ENCODE data around the gene DOP1A. TPM values are rescaled to one million over a fixed set of nuclear protein-coding genes. Genes with fewer than 3 reads are reported as not detected.

DOP1A gene
- total RNA-seq, 1 experiment from 2014 or later: 20.1 TPM

GRCh38 chr6:83071707-83072106 is 4.2 kb downstream of the DOP1A start:
- no peak for DNase-seq (ENCODE audit: low read depth)

GRCh38 chr6:83072726-83073125 is 5.3 kb downstream of the DOP1A start:
- DNase-seq (ENCODE audit: low read depth): no peak

- no peak for DNase-seq (ENCODE audit: low read depth)
Measured at GRCh38 chr6:83073615-83074014, 6.1 kb downstream of the DOP1A start.

GRCh38 chr6:83083476-83083875 is 16.0 kb downstream of the DOP1A start:
- no peak for DNase-seq (ENCODE audit: low read depth)

- no peak for DNase-seq (ENCODE audit: low read depth)
Measured at GRCh38 chr6:83086751-83087150, 19.3 kb downstream of the DOP1A start.

GRCh38 chr6:83092756-83093399 is 25.4 kb downstream of the DOP1A start:
- DNase-seq (ENCODE audit: low read depth): no peak

GRCh38 chr6:83096791-83097190 is 29.3 kb downstream of the DOP1A start:
- DNase-seq (ENCODE audit: low read depth): no peak

- no peak for DNase-seq (ENCODE audit: low read depth)
Measured at GRCh38 chr6:83097204-83097603, 29.7 kb downstream of the DOP1A start.

GRCh38 chr6:83097675-83098074 is 30.2 kb downstream of the DOP1A start:
- DNase-seq (ENCODE audit: low read depth): no peak

GRCh38 chr6:83098589-83098988 is 31.1 kb downstream of the DOP1A start:
- DNase-seq (ENCODE audit: low read depth): no peak

GRCh38 chr6:83108378-83108777 is 40.9 kb downstream of the DOP1A start:
- DNase-seq (ENCODE audit: low read depth): no peak

GRCh38 chr6:83113258-83113657 is 45.8 kb downstream of the DOP1A start:
- DNase-seq (ENCODE audit: low read depth): no peak

- no peak for DNase-seq (ENCODE audit: low read depth)
Measured at GRCh38 chr6:83114164-83114563, 46.7 kb downstream of the DOP1A start.

GRCh38 chr6:83117802-83118201 is 50.3 kb downstream of the DOP1A start:
- DNase-seq (ENCODE audit: low read depth): no peak

- no peak for DNase-seq (ENCODE audit: low read depth)
Measured at GRCh38 chr6:83119742-83120300, 52.4 kb downstream of the DOP1A start.

GRCh38 chr6:83124553-83124952 is 57.1 kb downstream of the DOP1A start:
- DNase-seq (ENCODE audit: low read depth): no peak

GRCh38 chr6:83125425-83125824 is 58.0 kb downstream of the DOP1A start:
- no peak for DNase-seq (ENCODE audit: low read depth)

GRCh38 chr6:83126223-83126622 is 58.8 kb downstream of the DOP1A start:
- no peak for DNase-seq (ENCODE audit: low read depth)

- DNase-seq (ENCODE audit: low read depth): no peak
Measured at GRCh38 chr6:83126807-83127206, 59.3 kb downstream of the DOP1A start.

GRCh38 chr6:83127258-83127657 is 59.8 kb downstream of the DOP1A start:
- DNase-seq (ENCODE audit: low read depth): no peak

GRCh38 chr6:83127976-83128375 is 60.5 kb downstream of the DOP1A start:
- no peak for DNase-seq (ENCODE audit: low read depth)

GRCh38 chr6:83132121-83132520 is 64.7 kb downstream of the DOP1A start:
- no peak for DNase-seq (ENCODE audit: low read depth)

- no peak for DNase-seq (ENCODE audit: low read depth)
Measured at GRCh38 chr6:83138118-83138722, 70.7 kb downstream of the DOP1A start.

GRCh38 chr6:83138758-83139157 is 71.3 kb downstream of the DOP1A start:
- no peak for DNase-seq (ENCODE audit: low read depth)

Measured in Daoy (cell line).